Osteoblast (primary cell): ENCODE data around the gene TLCD1. TPM values are rescaled to one million over a fixed set of nuclear protein-coding genes. Genes with fewer than 3 reads are reported as not detected.

Experiments used
- DNase-seq: peaks from one replicate; pipeline ENCODE4 v3.0.0; 2011; ENCODE audit warnings: low spot score, mixed read lengths; ENCODE audit not compliant: insufficient read length; ENCODE audit errors: missing footprints
- H2AFZ ChIP-seq: 2 replicates; pipeline ENCODE4 v1.6.0; 2011; ENCODE audit warnings: mild to moderate bottlenecking, low read length
- H3K27ac ChIP-seq: 2 replicates; pipeline ENCODE4 v1.5.1; 2011; ENCODE audit warnings: mild to moderate bottlenecking, low read depth, low read length, moderate library complexity
- H3K27me3 ChIP-seq: 2 replicates; pipeline ENCODE4 v1.6.0; 2012; ENCODE audit warnings: mild to moderate bottlenecking, control low read depth, inconsistent platforms, low read length, moderate library complexity; ENCODE audit not compliant: insufficient read depth
- H3K36me3 ChIP-seq: 2 replicates; pipeline ENCODE4 v1.5.1; 2011; ENCODE audit warnings: mild to moderate bottlenecking, low read length, control low read depth, moderate library complexity; ENCODE audit not compliant: insufficient read depth
- H3K4me1 ChIP-seq: 2 replicates; pipeline ENCODE4 v1.5.1; 2011; ENCODE audit warnings: mild to moderate bottlenecking, low read length, control low read depth, moderate library complexity; ENCODE audit not compliant: insufficient read depth
- H3K4me2 ChIP-seq: 2 replicates; pipeline ENCODE4 v1.6.0; 2011; ENCODE audit warnings: mild to moderate bottlenecking, low read length; ENCODE audit not compliant: insufficient read depth
- H3K4me3 ChIP-seq: fragments of 200-600 bp; sonication (generic); 3 replicates; pipeline ENCODE4 v1.5.1; 2012; ENCODE audit warnings: mild to moderate bottlenecking, low read length, inconsistent platforms; ENCODE audit not compliant: insufficient read depth
- H3K79me2 ChIP-seq: 2 replicates; pipeline ENCODE4 v1.6.0; 2012; ENCODE audit warnings: mild to moderate bottlenecking, low read length, control low read depth, inconsistent platforms; ENCODE audit not compliant: insufficient read depth
- H3K9me3 ChIP-seq: 2 replicates; pipeline ENCODE4 v1.5.1; 2011; ENCODE audit warnings: low read depth, low read length, control low read depth
- H4K20me1 ChIP-seq: 2 replicates; pipeline ENCODE4 v1.6.0; 2012; ENCODE audit warnings: mild to moderate bottlenecking, low read length, control low read depth; ENCODE audit not compliant: insufficient read depth
- total RNA-seq: library from RNA; depleted of rRNA; stranded (reverse); fragments of >200 nt; gene quantifications from 2 replicates; pipeline ENCODE4 v1.2.3, GENCODE V29; 2012
- TF ChIP-seq, protein P1 (sequence below): IDR thresholded peaks from 2 replicates; pipeline ENCODE4 v1.5.1; 2011; ENCODE audit warnings: mild to moderate bottlenecking, low read depth, low read length, moderate library complexity; ENCODE audit errors: extremely low read depth

TLCD1 gene
- total RNA-seq, 1 donor: 4.0 TPM

DNA sequence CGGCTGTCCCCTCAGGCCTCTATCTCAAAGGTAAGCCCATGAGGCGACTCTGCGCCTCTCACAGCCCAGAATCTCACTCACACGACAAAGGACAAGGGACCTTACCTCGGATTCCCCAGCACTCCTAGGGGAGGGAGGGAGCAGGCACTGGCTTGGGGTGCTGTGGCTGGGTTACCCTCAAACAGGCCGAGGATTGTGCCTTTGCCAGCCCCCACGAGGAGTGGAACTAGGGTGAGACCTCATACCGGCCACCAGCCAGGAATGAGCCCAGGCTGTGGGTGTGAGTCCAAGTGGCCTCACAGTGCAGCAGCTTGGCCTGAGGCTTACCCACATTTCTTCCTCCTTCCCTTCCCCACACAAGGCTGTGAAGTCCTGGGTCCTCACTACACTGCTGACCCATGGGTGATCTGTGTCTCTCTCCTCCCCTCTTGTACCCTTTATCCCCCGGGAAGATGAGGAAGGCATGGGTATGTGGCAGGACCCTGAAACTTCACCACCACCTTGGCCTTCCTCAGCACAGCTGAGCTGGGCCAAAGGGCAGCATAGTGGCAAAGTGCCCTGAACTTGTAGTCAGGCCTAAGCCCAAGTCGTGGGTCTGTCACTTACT is 20.2 kb downstream of the TLCD1 start:
- Histone ChIP-seq H3K27ac (no peak overlapping the region), H3K4me1 (peaks cover 8% of the 10 kb centered on the region), H3K36me3 (peaks cover 28% of the 10 kb centered on the region), H3K9me3 (no peaks in the 10 kb centered on the region), H3K27me3 (no peaks in the 10 kb centered on the region), H3K79me2 (peaks cover 3% of the 10 kb centered on the region), H4K20me1 (no peaks in the 10 kb centered on the region), H3K4me2 (no peak overlapping the region), H2AFZ (no peak overlapping the region), H3K4me3 (no peak overlapping the region)
- TF ChIP-seq, protein P1, sequence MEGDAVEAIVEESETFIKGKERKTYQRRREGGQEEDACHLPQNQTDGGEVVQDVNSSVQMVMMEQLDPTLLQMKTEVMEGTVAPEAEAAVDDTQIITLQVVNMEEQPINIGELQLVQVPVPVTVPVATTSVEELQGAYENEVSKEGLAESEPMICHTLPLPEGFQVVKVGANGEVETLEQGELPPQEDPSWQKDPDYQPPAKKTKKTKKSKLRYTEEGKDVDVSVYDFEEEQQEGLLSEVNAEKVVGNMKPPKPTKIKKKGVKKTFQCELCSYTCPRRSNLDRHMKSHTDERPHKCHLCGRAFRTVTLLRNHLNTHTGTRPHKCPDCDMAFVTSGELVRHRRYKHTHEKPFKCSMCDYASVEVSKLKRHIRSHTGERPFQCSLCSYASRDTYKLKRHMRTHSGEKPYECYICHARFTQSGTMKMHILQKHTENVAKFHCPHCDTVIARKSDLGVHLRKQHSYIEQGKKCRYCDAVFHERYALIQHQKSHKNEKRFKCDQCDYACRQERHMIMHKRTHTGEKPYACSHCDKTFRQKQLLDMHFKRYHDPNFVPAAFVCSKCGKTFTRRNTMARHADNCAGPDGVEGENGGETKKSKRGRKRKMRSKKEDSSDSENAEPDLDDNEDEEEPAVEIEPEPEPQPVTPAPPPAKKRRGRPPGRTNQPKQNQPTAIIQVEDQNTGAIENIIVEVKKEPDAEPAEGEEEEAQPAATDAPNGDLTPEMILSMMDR: no peak
- peak; percentile 72 for DNase-seq

DNA sequence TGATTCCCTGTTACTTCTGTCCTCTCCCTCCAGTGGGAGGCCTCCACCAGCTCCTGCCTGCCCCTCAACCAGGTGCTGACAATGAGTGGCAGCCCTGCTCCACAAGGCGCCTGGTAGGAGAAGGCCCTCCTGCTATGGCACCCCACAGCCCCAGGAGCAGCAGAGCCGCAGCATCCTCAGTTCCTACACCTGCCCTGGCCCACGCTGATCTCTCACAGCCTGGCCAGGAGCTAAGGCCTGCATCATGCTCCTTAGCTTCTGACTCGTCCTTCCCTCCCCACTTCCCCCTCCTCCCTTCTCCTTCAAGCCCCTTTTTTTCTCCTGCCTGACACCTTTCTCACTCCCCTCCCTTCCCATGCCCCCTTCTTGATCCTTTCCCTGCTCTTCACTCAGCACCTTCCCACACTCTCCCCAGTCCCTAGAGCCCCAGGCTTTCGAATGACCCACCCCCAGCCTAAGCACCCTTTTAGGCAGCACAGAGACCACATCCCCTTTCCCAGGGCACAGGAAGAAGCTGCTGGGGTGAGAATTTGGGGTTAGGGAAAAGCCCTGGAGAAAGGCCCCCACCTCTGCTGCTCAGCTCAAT is 20.9 kb downstream of the TLCD1 start:
- H3K79me2 ChIP-seq: peaks cover 3% of the 10 kb centered on the region
- TF ChIP-seq, protein P1: no peak
- no peaks in the 10 kb centered on the region for H3K27me3 ChIP-seq
- H2AFZ ChIP-seq: no peak overlapping the region
- no peaks in the 10 kb centered on the region for H4K20me1 ChIP-seq
- H3K4me2 ChIP-seq: no peak overlapping the region
- peaks cover 3% of the 10 kb centered on the region for H3K4me1 ChIP-seq
- no peaks in the 10 kb centered on the region for H3K9me3 ChIP-seq
- H3K27ac ChIP-seq: no peak overlapping the region
- H3K4me3 ChIP-seq: no peak overlapping the region
- H3K36me3 ChIP-seq: peaks cover 34% of the 10 kb centered on the region
- DNase-seq: peak; percentile 69

DNA sequence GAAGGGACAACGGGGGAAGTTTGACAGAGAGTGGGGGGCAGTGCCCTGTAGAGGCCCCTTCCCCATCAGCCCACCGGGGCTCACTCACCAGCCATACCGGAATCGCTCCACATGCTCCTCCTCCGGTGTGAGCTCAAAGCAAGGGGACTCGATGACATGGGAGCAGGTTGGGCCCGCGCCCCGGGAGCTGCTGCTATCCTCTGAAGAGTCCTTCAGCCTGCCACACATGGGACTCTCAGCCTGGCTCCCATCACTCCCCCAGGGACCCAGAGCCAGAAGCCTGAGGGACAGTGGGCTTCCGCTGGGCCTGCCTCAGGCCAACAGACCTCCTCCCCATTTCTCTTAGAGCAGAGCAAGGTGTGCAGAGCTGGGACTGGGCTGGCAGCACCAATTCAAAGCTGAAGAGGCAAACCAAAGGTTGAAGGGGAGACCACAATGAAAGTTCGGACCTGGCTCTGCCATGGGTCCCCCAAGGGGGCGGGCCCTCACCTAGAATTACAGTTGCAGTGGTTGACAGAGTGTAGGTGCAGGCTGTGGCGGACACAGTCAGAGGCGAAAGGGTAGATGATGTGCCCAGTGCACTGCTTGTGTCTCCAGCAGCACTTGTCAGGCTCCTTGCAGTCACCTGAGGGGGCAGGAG is 21.7 kb downstream of the TLCD1 start:
- Histone ChIP-seq H3K79me2 (no peaks in the 10 kb centered on the region), H2AFZ (no peak overlapping the region), H3K4me2 (no peak overlapping the region), H3K4me1 (no peaks in the 10 kb centered on the region), H3K9me3 (no peaks in the 10 kb centered on the region), H3K27me3 (no peaks in the 10 kb centered on the region), H3K36me3 (peaks cover 43% of the 10 kb centered on the region), H4K20me1 (no peaks in the 10 kb centered on the region), H3K4me3 (no peak overlapping the region), H3K27ac (no peak overlapping the region)
- TF ChIP-seq, protein P1: no peak
- peak; percentile 54 for DNase-seq

DNA sequence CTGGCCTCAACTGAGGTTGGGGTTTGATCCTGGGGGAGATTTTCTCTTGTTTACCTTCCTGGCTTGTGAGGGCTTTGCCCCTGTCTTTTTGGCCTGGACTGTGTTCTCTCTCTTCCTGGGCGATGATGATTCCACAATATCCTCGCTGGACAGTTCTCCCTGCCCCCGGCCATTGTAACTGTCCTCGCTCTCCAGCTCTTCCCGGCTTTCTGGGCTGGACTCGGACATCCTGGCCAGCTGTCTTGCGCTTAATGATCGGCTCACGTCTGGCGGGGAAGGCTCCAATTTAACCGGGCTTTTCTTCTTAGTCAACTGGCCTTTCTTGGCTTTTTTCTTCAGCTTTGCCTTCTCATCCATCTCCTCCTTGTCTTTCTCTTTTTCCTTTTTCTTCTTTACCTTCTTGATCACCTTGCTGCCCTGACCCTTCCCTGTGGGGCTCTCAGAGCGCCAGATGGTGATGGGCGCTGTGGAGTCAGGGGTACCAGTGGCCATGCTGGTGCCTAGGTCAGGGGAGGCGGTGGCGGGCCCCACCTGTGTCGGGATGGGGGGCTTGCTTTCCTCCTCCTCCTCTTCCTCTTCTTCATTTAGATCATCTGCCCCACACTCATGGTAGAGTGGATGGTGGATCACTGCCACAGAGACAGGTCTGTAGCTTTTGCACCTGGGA is 22.3 kb downstream of the TLCD1 start:
- H3K9me3 ChIP-seq: no peaks in the 10 kb centered on the region
- H3K27me3 ChIP-seq: no peaks in the 10 kb centered on the region
- H3K4me3 ChIP-seq: no peak overlapping the region
- no peaks in the 10 kb centered on the region for H3K4me1 ChIP-seq
- peak; percentile 71 for DNase-seq
- H3K79me2 ChIP-seq: no peaks in the 10 kb centered on the region
- no peak overlapping the region for H3K4me2 ChIP-seq
- H3K36me3 ChIP-seq: peaks cover 49% of the 10 kb centered on the region
- H2AFZ ChIP-seq: no peak overlapping the region
- H4K20me1 ChIP-seq: peaks cover 6% of the 10 kb centered on the region
- H3K27ac ChIP-seq: no peak overlapping the region
- TF ChIP-seq, protein P1: no peak
